Activated B cell treated with CpG ODN at 0.5 μM for 24 hours (primary cell): ENCODE data around the gene TCF7L2. TPM values are rescaled to one million over a fixed set of nuclear protein-coding genes. Genes with fewer than 3 reads are reported as not detected.

ENCODE experiments used
- ATAC-seq: fragments of 200-7000 bp; cut with Tn5 transposase; one replicate; pipeline ENCODE4 v1.10.0; 2021; ENCODE audit warnings: low read depth, mild to moderate bottlenecking, moderate library complexity
- CTCF ChIA-PET: fragments of 350-600 bp; sonication (Branson Sonifier 250); formaldehyde crosslinking; loops from one replicate; lab custom pipeline; 2021; ENCODE audit warnings: antibody characterized with exemption; lab: Charles Lee
- POLR2A ChIA-PET: fragments of 350-600 bp; sonication (Branson Sonifier 250); formaldehyde crosslinking; loops from one replicate; lab custom pipeline; 2021; ENCODE audit warnings: antibody characterized with exemption; lab: Charles Lee
- DNase-seq: peaks from one replicate; pipeline ENCODE4 v3.0.0; 2022
- H3K27ac Mint-ChIP-seq: one replicate; pipeline ENCODE4 v1.8.0; 2020; ENCODE audit warnings: mixed read lengths
- H3K27me3 Mint-ChIP-seq: one replicate; pipeline ENCODE4 v1.8.0; 2021; ENCODE audit warnings: mixed read lengths
- H3K36me3 Mint-ChIP-seq: one replicate; pipeline ENCODE4 v1.8.0; 2021; ENCODE audit warnings: low read depth, mixed read lengths
- H3K4me1 Mint-ChIP-seq: one replicate; pipeline ENCODE4 v1.8.0; 2021; ENCODE audit warnings: mixed read lengths
- H3K4me3 Mint-ChIP-seq: one replicate; pipeline ENCODE4 v1.8.0; 2020; ENCODE audit warnings: mild to moderate bottlenecking, mixed read lengths
- H3K9me3 Mint-ChIP-seq: one replicate; pipeline ENCODE4 v1.8.0; 2020; ENCODE audit warnings: mixed read lengths
- intact Hi-C: fragments of 100-400 bp; cut with micrococcal nuclease; formaldehyde crosslinking; loops from one replicate; pipeline ENCODE4 v1.15.1; 2024
- total RNA-seq: library from RNA; stranded (reverse); gene quantifications from 2 replicates; pipeline ENCODE4 v1.2.3, GENCODE V29; 2022
- TF ChIP-seq, protein P1 (sequence below): fragments of 200-600 bp; IDR thresholded peaks from one replicate; pipeline ENCODE4 v1.8.0; 2022; ENCODE audit warnings: antibody characterized with exemption, mild to moderate bottlenecking

The TCF7L2 gene
- total RNA-seq, 1 donor from 2014 or later = 2.2 TPM

DNA sequence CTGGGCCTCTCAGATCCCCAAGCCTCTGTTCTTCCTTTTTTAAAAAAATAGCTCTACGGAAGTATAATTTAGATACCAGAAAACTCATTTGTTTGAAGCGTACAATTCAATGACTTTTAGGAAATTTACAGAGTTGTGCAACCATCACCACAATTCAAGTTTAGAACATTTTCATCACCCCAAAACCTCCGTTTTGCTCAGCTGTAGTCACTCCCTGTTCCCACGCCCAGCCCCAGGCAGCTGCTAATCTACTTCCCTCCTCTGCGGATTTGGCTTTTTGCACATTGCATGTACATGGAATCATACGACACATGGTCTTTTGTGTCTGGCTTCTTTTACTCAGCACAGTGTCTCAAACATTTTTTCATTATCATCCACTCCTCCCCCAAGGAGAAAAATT lies 229.2 kb downstream of the TCF7L2 start:
- intact Hi-C loops = no loop called here
- CTCF ChIA-PET = no interaction called here
- H3K4me3 Mint-ChIP-seq = no peak overlapping the region
- ATAC-seq = no peak
- no peak overlapping the region for H3K27ac Mint-ChIP-seq
- TF ChIP-seq, protein P1, sequence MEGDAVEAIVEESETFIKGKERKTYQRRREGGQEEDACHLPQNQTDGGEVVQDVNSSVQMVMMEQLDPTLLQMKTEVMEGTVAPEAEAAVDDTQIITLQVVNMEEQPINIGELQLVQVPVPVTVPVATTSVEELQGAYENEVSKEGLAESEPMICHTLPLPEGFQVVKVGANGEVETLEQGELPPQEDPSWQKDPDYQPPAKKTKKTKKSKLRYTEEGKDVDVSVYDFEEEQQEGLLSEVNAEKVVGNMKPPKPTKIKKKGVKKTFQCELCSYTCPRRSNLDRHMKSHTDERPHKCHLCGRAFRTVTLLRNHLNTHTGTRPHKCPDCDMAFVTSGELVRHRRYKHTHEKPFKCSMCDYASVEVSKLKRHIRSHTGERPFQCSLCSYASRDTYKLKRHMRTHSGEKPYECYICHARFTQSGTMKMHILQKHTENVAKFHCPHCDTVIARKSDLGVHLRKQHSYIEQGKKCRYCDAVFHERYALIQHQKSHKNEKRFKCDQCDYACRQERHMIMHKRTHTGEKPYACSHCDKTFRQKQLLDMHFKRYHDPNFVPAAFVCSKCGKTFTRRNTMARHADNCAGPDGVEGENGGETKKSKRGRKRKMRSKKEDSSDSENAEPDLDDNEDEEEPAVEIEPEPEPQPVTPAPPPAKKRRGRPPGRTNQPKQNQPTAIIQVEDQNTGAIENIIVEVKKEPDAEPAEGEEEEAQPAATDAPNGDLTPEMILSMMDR = no peak
- DNase-seq = no peak
- peaks cover 5% of the 10 kb centered on the region for H3K4me1 Mint-ChIP-seq
- no peaks in the 10 kb centered on the region for H3K27me3 Mint-ChIP-seq
- POLR2A ChIA-PET = no interaction called here
- H3K36me3 Mint-ChIP-seq = no peaks in the 10 kb centered on the region
- no peaks in the 10 kb centered on the region for H3K9me3 Mint-ChIP-seq

DNA sequence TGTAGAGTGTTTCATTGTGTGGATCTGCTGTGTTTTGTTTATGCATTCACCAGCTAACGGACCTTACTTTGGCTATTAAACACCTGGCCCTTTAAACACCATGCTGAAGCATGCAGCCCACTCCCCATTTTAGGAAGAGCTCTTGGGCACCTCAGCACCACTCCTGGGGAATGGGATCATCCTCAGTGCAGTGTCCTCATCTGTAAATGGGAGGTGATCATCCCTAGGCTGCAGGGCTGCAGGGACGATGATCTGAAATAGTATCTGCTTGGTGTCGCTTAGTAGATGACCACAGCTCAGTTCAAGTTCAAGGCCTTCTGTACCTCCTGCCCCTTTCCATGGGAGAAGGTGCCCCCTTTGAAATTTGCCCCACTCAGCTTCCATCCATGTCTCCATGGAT lies 229.9 kb downstream of the TCF7L2 start:
- DNase-seq (no peak), ATAC-seq (no peak)
- ChIA-PET POLR2A (no interaction called here), CTCF (no interaction called here)
- Mint-ChIP-seq H3K9me3 (no peaks in the 10 kb centered on the region), H3K27ac (no peak overlapping the region), H3K36me3 (no peaks in the 10 kb centered on the region), H3K4me3 (no peak overlapping the region), H3K27me3 (no peaks in the 10 kb centered on the region), H3K4me1 (peaks cover 5% of the 10 kb centered on the region)
- TF ChIP-seq, protein P1 = no peak
- intact Hi-C loops = no loop called here

DNA sequence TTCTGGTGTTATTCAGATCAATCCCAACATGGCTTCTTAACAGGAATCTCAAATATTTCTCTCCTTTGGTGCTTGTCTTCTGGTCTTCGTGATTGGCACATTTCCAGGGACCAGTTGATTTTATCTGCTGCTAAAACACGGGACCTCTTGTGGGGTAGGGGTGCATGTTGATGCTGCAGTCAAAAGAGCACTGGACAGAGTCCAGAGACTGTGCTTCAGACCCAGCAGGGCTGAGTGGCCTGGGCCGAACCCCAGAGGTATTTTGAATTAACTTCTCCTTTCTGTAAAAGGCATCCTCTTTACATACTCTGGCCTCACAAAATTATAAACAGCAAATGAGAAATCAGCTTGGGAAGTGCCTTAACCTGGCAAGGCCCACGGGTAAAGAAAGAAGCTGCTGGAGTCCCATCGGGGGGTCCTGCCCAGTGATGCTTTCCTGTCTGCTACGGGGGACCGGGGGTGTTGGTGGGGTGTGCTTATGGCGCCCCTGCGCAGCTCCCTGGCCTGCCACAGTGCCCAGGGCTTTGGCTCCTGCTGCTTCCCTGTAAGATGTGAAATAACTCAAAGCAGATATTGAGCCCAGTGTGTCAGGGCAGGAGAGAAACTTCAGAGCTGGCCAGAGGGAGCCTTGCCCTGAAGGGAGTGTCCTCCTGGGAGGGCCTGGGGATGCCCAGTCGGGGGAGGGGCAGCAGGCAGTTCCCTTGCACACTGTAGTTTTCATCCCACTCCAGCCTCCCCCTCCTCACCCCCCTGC lies 230.5 kb downstream of the TCF7L2 start:
- H3K4me1 Mint-ChIP-seq = peaks cover 5% of the 10 kb centered on the region
- ChIA-PET CTCF (no interaction called here), POLR2A (no interaction called here)
- ATAC-seq (no peak), DNase-seq (no peak)
- no peaks in the 10 kb centered on the region for H3K36me3 Mint-ChIP-seq
- TF ChIP-seq, protein P1 = no peak
- H3K27ac Mint-ChIP-seq = no peak overlapping the region
- H3K27me3 Mint-ChIP-seq = no peaks in the 10 kb centered on the region
- H3K9me3 Mint-ChIP-seq = no peaks in the 10 kb centered on the region
- intact Hi-C loops = no loop called here
- H3K4me3 Mint-ChIP-seq = no peak overlapping the region

DNA sequence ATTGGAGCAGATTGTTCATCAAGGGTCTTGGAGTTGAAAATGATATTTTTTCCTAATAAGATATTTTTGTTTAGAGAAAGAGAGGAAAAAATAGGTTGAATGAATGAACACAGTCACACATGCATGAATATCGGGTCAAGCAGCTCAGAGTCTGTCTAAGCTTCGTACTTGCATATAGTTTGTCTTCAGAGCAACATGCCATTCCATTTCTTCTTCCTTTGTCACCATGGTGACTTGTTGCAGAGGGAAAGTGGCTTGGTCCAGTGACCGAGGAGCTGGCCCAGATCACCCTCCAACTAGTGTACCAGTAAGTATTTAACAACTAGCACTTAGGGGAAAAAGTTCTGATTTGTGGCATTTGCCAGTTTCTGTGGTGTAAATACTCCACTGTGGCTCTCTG lies 232.1 kb downstream of the TCF7L2 start:
- Mint-ChIP-seq H3K9me3 (peaks cover 3% of the 10 kb centered on the region), H3K4me1 (peaks cover 5% of the 10 kb centered on the region), H3K4me3 (no peak overlapping the region), H3K27me3 (peaks cover 1% of the 10 kb centered on the region), H3K27ac (no peak overlapping the region), H3K36me3 (no peaks in the 10 kb centered on the region)
- ChIA-PET POLR2A (no interaction called here), CTCF (no interaction called here)
- intact Hi-C loops = no loop called here
- TF ChIP-seq, protein P1 = no peak
- DNase-seq = no peak
- no peak for ATAC-seq

DNA sequence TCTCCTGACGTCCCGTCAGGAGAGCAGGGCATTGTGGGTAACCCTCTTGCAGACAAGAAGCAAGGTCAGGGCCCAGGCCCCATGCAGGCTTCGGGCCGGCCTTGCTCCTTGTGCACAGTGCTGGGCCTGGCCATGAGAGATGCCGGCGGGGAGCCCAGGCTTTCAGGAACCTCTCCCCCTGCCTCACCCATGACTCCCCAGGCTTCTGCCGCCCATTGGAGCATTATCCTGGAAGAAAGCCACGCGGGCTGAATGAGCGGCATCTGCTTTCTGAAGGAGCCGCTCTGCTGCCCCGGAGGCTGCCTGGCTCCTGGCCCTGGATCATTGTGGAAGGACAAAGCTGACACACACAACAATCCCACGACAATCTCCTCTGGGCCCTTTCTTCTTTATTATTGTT lies 233.5 kb downstream of the TCF7L2 start:
- peaks cover 3% of the 10 kb centered on the region for H3K9me3 Mint-ChIP-seq
- POLR2A ChIA-PET = no interaction called here
- no peaks in the 10 kb centered on the region for H3K36me3 Mint-ChIP-seq
- intact Hi-C loops = no loop called here
- ATAC-seq (no peak), DNase-seq (no peak)
- H3K4me1 Mint-ChIP-seq = peaks cover 5% of the 10 kb centered on the region
- TF ChIP-seq, protein P1 = no peak
- H3K27me3 Mint-ChIP-seq = peaks cover 1% of the 10 kb centered on the region
- CTCF ChIA-PET = no interaction called here
- H3K4me3 Mint-ChIP-seq = no peak overlapping the region
- H3K27ac Mint-ChIP-seq = no peak overlapping the region
